Peyer's patch (tissue), 4 donors: Measurements from ENCODE around the gene SLC44A5.

ENCODE experiments used
- CTCF ChIP-seq, 6 experiments: fragments of 450-650 bp in 4 of 6; fragments of 200-600 bp in 2 of 6; sonication (generic) in 1 of 6; IDR thresholded peaks; one replicate each; pipeline ENCODE4 v1.5.1; 2017 to 2019; ENCODE audit warnings: antibody characterized with exemption in 6 of 6, mild to moderate bottlenecking in 3 of 6, moderate library complexity in 1 of 6
- POLR2A ChIP-seq, 2 donors: fragments of 450-650 bp; IDR thresholded peaks; one replicate each; pipeline ENCODE4 v1.5.1; 2017; ENCODE audit warnings: antibody characterized with exemption in 2 of 2, mild to moderate bottlenecking in 2 of 2, moderate library complexity in 2 of 2

GRCh38 chr1:75554181-75554580 lies 56.7 kb downstream of the SLC44A5 start:
- no peak for TF ChIP-seq CTCF (IDR thresholded peaks at IDR 0.05)
- no peak for TF ChIP-seq POLR2A (IDR thresholded peaks at IDR 0.05)
